Fibroblast of skin of scalp (primary cell): ENCODE measurements around the gene FAM20A.

Experiments
- DNase-seq: peaks from one replicate; pipeline ENCODE4 v3.0.0-alpha.2; 2013

Gene FAM20A

DNA sequence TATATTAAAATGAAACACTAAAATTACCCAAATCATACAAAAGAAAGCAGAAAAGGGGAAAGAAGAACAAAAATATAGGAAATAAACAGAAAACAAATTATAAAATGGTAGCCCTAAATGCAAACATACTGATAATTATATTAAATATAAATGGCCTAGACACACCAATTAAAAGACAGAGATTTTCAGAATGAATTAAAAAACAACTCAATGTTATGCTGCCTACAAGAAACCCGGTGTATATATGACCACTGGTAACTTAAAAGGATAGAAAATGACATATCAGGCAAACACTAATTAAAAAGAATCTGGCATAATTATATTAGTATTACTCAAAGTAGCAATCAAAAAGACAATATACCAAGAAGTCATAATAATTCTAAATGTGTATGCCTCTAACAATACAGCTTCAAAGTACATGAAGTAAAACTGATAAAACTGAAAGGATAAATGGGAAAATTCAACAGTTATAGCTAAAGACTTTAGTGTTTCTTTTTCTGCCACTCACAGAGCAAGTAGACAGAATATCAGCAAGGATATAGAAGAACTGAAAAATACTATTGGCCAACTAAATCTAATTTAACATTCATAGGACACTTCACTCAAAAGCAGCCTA, 7.5 kb upstream of the FAM20A start:
- no peak for DNase-seq

DNA sequence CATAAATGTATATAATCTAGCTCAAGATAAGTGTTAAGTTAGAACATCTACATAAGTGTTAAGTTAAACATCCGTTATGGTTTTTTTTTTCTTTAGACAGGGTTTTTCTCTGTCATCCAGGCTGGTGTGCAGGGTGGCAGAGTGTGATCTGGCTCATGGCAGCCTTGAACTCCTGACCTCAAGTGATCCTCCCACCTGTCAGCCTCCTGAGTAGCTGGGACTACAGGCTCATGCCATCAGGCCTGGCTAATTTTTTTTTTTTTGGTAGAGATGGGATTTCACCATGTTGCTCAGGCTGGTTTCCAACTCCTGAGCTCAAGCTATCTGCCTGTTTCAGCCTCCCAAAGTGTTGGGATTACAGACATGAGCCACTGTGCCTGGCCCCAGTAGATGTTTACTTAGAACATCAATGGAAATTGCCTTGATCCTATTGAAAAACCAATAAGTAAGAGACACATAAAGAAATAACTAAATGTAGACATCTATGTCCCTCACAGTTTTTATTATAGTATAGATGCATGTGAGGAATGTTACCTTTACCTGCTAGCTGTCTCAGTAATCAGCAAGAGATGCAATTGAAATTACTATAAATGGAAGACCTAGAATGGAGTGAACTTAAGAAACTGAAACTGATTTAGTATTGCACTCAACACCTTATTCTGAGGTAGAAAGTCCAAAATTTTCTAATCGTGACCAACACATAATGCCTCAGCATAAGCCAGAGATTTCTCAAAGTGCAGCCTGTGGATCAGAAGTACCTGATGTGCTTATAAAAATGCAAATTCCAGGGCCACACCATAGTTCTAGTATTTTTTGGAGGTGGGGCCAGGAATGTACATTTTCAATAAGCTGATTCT, 5.5 kb upstream of the FAM20A start:
- no peak for DNase-seq

DNA sequence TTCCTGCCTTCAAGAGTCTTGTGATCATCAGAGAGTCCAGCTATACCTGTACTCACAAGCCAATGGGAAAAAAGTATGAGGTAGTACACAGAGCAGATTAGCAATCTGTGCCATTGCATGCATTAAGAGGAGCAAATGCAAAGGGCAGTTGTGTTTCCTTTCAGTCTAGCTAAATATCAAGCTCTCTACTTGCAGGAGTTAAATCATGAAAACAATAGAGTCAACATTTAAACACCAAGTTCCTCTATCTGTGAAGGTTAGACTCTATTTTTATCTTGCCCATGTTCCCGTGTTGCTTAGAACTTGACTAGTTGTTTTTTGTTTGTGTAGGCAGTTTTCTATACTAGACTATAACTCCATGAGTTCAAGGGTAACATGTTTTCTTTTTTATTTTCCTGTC, 4.7 kb upstream of the FAM20A start:
- DNase-seq, result no peak

DNA sequence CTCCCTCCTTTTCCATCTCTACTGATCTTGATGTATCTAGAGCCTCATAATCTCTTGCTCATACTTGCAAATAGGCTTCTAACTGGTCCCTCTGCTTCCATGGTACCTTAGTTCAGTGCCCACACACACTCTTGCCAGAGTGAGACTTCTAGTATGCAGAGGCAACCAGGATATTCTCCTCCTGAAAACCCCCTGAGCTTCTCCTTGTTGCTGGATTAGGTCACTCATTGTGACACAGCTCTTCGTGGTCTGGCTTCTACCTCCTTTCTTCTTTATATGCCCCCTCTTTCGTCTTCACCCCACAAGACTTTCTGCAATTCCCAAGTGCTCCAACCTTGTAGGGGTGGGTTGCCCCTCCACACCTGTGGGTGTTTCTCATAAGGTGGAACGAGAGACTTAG, 2.5 kb upstream of the FAM20A start:
- DNase-seq, result no peak

DNA sequence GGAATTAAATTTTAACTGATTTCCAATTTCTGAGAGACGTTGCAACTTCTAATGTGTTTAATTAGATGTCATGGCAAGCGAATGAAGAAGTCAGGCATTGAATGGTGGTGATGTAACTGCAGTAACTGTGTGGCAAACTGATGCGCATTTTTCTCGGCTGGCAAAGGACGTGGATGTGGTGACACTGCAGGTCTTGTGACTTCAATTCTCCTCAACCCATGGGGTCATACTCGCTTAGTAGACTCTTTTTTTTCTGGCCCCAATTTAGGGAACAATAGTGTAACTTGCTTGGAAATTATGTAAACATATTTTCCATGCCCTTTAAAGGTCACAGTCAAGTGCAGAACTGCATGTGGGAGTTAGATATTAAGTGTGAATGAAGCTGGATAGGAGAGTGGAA, 1.9 kb upstream of the FAM20A start:
- no peak for DNase-seq

DNA sequence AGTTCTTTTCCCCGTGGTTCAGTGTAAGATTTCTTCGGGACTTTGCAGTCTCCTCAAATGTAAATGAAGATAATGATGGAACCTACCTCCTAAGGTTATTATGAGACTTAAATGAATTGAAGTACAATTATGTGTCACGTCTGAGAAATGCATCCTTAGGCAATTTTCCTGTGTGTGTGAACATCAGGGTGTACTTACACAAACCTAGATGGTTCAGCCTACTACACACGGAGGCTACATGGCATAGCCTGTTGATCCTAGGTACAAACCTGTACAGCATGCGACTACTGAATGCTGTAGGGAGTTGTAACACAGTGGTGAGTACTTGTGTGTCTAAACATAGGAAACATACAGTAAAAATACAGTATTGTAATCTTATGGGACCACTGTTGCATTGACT, 1.1 kb upstream of the FAM20A start:
- DNase-seq, result no peak

DNA sequence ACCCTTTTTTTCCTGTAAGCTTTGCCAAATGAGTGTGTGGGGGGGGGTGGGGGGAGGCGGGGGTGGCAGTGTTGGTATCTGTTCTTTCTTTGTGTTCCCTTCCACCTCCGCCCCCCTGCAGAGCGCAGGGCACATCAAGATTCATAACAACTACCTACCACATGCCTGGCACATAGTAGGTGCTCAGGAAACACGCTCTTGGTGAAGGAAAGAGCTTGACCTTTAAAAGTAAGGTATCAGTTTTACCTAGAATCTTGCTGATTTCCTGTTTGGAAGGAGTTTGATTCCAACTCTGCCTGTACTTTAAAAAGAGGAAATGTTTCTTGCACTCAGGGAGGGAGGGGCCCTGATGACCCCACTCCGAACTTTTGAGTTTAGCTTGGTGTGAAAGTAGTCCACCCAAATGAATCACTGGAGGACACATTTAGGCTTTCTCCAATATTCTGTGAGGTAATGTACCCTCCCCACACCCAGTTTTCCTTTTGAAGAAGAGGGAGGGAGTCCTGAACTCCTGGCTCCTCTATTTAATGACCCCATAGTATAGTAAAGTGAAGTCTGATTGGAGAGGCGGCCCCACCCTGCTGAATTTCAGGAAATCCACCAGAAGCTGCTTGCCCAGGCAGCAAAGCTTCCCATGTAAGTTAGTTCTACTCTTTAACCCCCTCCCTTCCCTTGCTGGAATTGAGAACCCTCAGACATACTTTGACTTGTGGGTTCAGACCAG, 560 bp upstream of the FAM20A start:
- no peak for DNase-seq

DNA sequence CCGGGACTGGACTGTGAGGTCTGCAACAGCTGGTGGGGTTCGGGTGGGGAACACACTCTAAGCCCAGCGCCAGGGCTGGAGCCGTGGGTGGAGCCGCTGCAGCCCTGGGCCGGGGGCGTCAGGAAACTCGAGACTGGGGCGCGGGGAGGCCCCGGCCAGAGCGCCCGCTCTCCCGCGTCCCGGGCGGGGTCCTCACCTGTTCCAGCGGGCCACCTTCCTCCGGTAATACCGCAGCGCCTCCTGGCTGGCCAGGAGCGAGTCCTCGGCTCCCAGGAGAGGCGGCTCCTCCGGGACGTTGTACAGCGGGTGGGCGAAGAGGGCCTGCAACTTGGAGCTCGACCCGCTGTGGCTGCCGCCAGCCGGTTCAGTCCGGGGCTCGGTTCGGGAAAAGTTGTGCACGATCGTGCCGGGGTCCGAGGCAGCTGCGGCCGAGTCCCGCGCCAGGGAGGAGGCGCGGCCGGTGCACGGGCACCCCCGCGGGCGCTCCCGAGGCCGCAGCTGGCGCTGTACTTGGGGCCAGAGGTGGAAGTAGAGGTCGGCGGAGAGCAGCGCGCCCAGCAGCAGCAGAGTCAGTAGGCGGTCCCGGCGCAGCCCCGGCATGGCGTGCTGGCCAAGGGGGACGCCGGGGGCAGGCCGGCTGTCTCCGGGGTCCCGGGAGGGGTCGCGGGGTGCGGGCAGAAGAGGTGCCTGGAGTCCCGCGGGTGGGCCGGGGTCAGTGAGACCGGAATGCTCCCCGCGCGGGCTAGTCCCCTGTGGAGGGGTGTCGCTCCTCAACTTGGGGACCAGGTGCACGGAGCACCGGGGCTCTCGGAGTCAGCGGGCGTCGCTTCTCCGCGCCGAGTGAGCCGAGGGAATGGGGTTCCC, 868 bp downstream of the FAM20A start:
- DNase-seq, result no peak

DNA sequence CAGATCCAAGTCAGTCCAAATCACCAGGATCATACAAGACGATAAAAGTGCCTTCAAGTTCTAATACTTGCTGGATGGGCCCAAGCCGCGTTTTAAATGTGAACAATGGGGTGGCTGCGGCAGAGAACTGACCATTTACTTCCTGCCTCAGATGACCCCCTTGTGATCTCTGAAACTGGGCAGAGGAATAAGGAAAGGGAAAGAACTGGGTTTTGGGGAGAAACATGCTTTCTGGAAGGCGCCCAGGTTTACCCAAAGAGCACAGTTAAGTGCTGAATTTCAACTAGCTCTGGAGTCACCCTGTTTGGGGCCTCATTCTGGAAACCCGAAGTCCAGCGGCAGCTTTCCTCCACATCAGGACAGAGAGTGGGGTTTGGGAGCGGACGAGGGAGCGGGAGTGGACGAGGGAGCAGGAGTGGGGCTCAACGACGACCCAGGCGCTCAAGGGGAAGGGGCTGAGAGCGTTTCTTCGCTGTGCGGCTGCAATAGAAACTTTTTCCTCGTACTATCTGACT, 1.6 kb downstream of the FAM20A start:
- no peak for DNase-seq

DNA sequence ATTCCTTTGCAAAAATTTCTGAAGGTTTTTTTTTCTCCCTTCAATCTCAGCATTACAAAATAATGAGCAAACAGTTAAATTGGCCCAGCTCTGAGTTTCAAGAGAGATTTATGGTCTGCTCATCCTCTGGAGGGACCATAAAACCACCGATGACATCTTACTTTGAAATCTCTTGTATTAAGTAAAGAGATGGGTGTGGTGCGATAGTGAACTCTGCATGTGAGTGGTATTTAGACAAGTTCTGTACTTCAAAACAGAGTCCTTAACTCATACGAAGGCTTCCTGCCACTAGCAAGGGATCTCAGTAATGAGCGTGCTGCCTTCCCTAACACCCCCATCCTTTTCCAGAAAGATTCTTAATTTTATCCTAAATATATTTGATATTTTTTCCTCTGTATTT, 2.1 kb downstream of the FAM20A start:
- peak; percentile 31 for DNase-seq

DNA sequence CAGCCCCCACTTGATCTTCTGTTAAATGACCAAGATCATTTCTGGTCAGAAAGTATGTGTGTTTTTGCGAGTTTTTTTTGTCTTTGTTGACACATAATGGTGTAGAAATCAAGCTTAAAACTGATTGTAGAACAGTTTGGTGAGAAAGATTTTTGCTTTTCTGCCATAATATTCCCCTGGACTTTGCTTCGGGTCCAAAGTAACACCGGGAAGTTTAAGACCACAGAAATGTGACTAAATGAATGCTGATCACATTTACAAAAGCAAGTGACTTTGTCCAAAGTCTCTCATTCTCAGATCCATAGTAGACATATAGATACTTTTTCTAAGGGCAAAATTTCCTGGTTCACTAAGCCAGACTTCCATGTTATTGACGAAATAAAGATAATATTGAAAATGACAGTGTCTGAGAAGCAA, 2.6 kb downstream of the FAM20A start:
- DNase-seq, result no peak

DNA sequence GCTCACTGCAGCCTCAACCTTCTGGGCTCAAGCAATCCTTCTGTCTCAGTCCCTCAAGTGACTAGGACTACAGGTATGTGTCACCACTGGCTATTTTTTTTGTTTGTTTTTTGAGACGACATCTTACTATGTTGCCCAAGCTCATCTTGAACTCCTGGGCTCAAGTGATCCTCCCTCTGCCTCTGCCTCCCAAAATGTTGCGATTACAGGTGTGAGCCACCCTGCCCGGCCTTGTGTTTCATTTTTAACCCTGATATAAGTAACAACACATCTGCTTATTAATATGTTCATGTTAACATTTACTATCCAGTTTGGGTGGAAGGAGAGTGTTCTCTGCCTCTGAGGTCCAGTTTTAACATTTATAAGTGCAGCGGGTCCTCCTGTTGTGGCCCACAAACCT, 3.1 kb downstream of the FAM20A start:
- DNase-seq, result no peak

DNA sequence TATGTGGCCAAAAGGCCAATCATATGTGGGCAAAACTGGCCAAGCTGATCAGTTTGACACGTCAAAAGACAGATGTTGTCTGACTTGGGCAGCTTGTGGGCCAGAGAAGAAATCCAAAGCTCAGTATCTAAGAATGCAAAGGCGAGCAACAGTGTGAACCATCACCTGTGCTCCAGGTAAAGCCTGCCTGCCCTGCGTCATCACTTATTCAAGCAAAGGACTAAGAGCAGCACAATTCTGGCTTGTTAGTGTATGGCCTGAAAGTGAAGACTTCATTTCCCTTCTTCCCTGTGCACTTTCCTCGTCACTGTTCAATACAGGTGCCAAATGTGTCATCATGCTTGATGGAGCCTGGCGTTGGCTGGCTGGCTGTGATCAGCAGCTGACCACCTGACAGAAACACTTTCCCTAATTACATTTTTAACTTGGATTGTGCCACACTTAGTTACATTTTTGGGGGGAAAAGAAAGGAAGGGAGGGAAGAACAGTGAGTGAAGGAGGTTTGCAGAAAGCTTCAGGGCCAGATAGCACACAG, 4.7 kb downstream of the FAM20A start:
- DNase-seq, result no peak

DNA sequence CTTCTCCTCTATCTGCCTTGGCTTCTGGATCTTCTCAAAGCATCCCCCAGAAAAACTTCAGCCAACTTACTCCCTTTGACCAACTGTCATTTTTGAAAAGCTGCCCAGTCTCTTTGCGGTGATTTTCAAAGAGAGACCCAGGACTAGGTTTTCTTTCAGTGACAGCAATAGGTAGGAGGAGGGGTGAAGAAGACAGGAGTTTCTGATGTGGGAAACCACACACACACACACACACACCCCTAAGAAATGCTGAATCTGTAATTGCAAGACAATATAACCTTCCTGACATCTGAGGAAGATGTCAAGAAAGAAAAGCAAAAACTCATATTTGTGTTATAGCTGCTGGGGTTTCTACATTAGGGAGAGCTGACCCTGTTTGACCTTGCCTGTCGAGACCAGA, 5.2 kb downstream of the FAM20A start:
- DNase-seq, result no peak

DNA sequence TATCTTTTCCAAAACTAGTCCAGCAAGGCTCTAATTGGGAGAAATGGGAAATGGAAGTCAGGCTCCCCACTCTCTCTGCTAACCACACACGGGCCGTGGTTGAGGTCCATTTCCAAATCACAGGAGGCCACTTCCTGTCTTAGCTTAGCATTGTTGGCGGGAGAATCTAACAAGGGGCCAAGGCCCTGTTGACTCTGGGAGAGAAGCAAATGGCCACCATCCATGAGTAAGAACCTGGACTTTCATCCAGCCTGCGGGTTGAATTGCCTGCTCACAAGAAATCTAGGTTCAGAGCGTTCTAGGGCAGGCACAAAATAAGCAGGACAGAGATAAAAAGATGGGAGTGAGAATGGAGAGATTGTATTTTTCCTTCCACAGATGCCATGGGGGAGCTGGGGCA, 5.7 kb downstream of the FAM20A start:
- DNase-seq, result peak; percentile 5

DNA sequence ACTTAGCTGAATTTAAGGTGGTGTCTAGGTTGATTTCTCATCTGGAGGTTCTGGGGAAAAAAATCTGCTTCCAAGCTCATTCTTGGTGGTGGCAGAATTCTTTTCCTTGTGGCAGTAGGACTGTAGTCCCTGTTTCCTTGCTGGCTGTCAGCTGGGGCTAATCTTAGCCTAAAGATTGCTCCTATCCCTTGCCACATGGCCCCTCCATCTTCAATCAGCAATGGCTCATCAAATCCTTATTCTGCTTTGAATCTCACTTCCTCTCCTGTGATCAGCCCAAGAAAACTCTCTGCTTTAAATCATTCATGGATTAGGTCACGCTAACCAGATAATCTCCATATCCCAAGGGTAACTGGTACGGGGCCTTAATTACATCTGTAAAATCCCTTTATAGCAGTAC, 6.6 kb downstream of the FAM20A start:
- no peak for DNase-seq

DNA sequence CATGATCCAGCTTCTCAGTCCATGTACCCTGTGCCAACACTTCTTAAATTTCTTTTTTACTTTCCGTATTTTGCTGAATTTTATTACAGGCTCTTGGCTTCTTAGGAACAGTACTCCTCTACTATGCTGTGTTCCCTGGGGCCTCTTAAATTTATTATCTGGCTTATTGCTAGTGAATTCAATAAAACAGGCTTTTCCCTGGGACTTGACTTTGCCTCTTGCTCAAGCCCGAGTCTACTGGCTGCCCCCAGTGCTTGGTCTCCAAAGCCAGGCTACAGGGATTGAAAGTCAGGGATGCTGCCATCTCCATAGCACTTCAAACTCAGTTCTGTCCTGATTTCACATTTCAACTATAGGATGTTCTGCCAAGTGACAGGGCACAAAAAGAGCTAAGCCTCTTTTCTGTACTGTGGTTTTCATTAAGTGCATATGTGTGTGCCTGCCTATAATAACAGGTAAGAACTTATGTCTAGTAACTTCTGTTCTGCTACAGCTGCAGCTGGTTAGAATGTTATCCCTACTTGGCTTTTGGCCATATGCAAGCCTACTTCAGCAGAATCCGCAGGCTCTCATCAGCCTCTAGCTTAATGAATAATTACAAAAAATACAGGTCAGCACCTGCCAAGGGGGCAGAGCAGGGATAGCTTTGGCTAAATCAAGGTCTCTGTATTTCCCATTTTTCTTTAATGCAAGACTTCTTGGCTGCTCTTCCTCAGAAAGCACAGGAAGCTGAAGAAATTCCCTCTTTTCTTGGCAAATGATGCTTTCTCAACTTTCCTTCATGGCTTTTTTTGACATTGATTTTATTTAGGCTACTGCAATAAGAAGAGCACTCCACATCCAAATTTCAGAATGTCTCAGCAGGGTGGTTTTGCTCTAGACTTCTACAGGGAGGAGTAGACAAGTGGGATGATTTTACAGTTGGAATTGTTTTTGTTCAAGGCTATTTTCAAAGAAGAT, 8.2 kb downstream of the FAM20A start:
- no peak for DNase-seq

DNA sequence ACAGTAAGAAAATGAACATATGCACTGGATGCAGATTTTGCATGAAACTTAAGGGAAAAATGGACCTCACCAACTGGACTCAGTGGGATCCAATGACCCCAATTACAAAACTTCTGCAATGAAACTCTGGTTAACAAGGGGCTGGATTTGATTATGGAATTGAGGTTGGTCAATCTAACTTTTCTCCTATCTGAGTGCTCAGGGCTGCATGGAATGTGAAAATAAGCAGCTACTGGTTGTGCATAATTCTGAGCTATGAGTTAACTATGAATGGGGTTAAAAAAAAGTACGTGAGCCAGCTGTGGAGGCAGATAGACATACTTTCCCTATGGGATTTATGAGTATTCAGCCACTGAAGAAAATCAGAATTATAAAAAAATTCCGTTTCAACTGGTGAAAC, 9.2 kb downstream of the FAM20A start:
- peak; percentile 4 for DNase-seq

DNA sequence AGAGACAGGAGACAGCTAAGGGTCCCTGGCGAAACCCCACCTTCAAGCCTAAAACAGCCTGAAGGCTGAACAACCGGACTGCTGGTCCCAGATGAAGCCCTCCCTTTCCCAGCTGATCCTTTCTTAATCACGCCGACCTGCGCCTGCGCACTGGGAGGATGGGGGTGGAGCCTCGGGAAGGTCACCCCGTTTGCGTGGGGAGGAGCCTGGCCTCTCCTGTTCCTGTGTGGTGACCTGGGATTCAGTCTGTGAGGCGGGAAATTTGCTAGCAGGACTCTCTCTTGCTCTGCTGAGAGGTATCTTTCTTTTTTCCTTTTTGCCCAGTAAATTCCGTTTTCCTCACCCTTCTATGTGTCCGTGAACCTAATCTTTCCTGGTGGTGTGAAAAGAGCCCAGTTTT, 9.6 kb downstream of the FAM20A start:
- DNase-seq, result no peak

DNA sequence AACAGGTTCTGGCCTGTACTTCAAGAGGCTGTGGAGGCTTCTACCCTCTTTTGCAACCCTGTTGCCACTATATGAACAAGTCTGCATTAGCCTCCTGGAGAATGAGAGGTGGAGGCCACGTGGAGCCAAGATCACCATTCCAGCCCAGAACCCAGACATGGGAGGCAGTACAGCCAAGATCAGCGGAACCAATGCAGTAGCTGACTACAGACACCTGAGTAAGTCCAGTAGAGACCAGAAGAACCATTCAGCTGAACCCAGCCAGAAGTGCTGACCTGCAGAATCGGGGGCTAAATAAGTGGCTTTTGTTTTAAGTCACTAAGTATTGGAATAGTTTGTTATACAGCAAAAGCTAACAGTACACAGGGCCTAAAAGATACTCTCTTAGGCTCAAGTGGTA, 12.1 kb downstream of the FAM20A start:
- DNase-seq, result no peak

DNA sequence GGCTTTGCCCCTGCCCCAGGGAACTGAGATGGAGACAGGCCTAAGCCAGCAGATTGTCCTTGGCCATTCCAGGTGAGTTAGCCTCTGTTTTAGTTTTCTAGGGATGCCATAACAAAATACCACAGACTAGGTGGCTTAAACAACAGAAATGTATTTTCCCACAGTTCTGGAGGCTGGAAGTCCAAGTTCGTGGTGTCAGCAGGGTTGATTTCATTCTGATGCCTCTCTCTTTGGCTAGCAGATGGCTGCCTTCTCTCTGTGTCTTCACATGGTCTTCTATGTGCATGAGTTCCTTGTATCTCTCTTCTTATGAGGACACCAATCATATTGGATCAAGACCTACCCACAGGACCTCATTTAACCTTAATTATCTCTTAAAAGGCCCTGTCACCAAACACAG, 12.8 kb downstream of the FAM20A start:
- no peak for DNase-seq
